HG02642 (cell line): ENCODE measurements around the gene ZXDC.

ENCODE experiments used
- ATAC-seq: cut with Tn5 transposase; IDR thresholded peaks from one replicate; pipeline ENCODE4 v1.9.1; 2021; ENCODE audit warnings: mild to moderate bottlenecking; ENCODE audit not compliant: unreplicated experiment, poor library complexity

The ZXDC gene

GRCh38 chr3:126476166-126477060, 722 bp upstream of the ZXDC start:
- peak; percentile 41 for ATAC-seq

GRCh38 chr3:126474498-126475412, 936 bp downstream of the ZXDC start:
- peak; percentile 26 for ATAC-seq

GRCh38 chr3:126473292-126474168, 2.2 kb downstream of the ZXDC start:
- ATAC-seq = no peak

GRCh38 chr3:126472277-126473006, 3.2 kb downstream of the ZXDC start:
- no peak for ATAC-seq

- no peak for ATAC-seq
Observed at GRCh38 chr3:126469479-126469878, 6.2 kb downstream of the ZXDC start.

GRCh38 chr3:126468028-126468891, 7.4 kb downstream of the ZXDC start:
- no peak for ATAC-seq

GRCh38 chr3:126467611-126467955, 8.1 kb downstream of the ZXDC start:
- no peak for ATAC-seq

GRCh38 chr3:126466886-126467610, 8.6 kb downstream of the ZXDC start:
- ATAC-seq = no peak

GRCh38 chr3:126465928-126466544, 9.7 kb downstream of the ZXDC start:
- no peak for ATAC-seq

GRCh38 chr3:126464997-126465396, 10.7 kb downstream of the ZXDC start:
- no peak for ATAC-seq

GRCh38 chr3:126464494-126464893, 11.2 kb downstream of the ZXDC start:
- no peak for ATAC-seq

- ATAC-seq = no peak
Observed at GRCh38 chr3:126464093-126464492, 11.6 kb downstream of the ZXDC start.

GRCh38 chr3:126463521-126463920, 12.2 kb downstream of the ZXDC start:
- ATAC-seq = no peak

- no peak for ATAC-seq
Observed at GRCh38 chr3:126461450-126462070, 14.1 kb downstream of the ZXDC start.

GRCh38 chr3:126460381-126460780, 15.3 kb downstream of the ZXDC start:
- ATAC-seq = no peak

GRCh38 chr3:126459763-126460127, 15.9 kb downstream of the ZXDC start:
- no peak for ATAC-seq

- no peak for ATAC-seq
Observed at GRCh38 chr3:126459111-126459762, 16.5 kb downstream of the ZXDC start.
